Measurements from ENCODE around the gene SPRED2. TPM values are rescaled to one million over a fixed set of nuclear protein-coding genes. Genes with fewer than 3 reads are reported as not detected.

The SPRED2 gene
- total RNA-seq, 2 experiments from 2014 or later = 5.9 to 6.7 TPM

- ChIA-PET POLR2A (no interaction called here), CTCF (no interaction called here)
- DNase-seq (no peak), ATAC-seq (no peak)
- peaks cover 31% of the 10 kb centered on the region for H3K27me3 Mint-ChIP-seq
- H3K36me3 Mint-ChIP-seq (ENCODE audit: low read depth) = no peaks in the 10 kb centered on the region
- intact Hi-C loops (cut with micrococcal nuclease) = no loop called here
- H3K4me1 Mint-ChIP-seq (ENCODE audit: low read depth) = no peaks in the 10 kb centered on the region
- no peak for TF ChIP-seq CTCF (IDR thresholded peaks at IDR 0.05)
- H3K4me3 Mint-ChIP-seq = no peak overlapping the region
- no peak overlapping the region for H3K27ac Mint-ChIP-seq
- H3K9me3 Mint-ChIP-seq = no peaks in the 10 kb centered on the region
Observed at GRCh38 chr2:65456064-65456463, 23.7 kb upstream of the SPRED2 start.

- ATAC-seq (no peak), DNase-seq (no peak)
- POLR2A ChIA-PET = no interaction called here
- H3K27ac Mint-ChIP-seq = no peak overlapping the region
- intact Hi-C loops (cut with micrococcal nuclease) = no loop called here
- H3K4me1 Mint-ChIP-seq (ENCODE audit: low read depth) = no peaks in the 10 kb centered on the region
- peaks cover 28% of the 10 kb centered on the region for H3K27me3 Mint-ChIP-seq
- no peak overlapping the region for H3K4me3 Mint-ChIP-seq
- H3K36me3 Mint-ChIP-seq (ENCODE audit: low read depth) = no peaks in the 10 kb centered on the region
- CTCF ChIA-PET = interaction anchor here (0.8 kb wide), 1 partner anchor 17 kb away, joined by 3 read pairs; no protein-coding TSS in a partner anchor
- no peaks in the 10 kb centered on the region for H3K9me3 Mint-ChIP-seq
- no peak for TF ChIP-seq CTCF (IDR thresholded peaks at IDR 0.05)
Observed at GRCh38 chr2:65453916-65454315, 21.5 kb upstream of the SPRED2 start.

GRCh38 chr2:65452150-65452895, 19.9 kb upstream of the SPRED2 start:
- DNase-seq (no peak), ATAC-seq (no peak)
- H3K4me3 Mint-ChIP-seq = no peak overlapping the region
- TF ChIP-seq CTCF (IDR thresholded peaks at IDR 0.05) = no peak
- H3K36me3 Mint-ChIP-seq (ENCODE audit: low read depth) = no peaks in the 10 kb centered on the region
- H3K27ac Mint-ChIP-seq = no peak overlapping the region
- H3K9me3 Mint-ChIP-seq = no peaks in the 10 kb centered on the region
- intact Hi-C loops (cut with micrococcal nuclease) = no loop called here
- H3K27me3 Mint-ChIP-seq = peaks cover 25% of the 10 kb centered on the region
- POLR2A ChIA-PET = no interaction called here
- H3K4me1 Mint-ChIP-seq (ENCODE audit: low read depth) = no peaks in the 10 kb centered on the region
- CTCF ChIA-PET = no interaction called here

GRCh38 chr2:65450810-65451209, 18.4 kb upstream of the SPRED2 start:
- no peaks in the 10 kb centered on the region for H3K36me3 Mint-ChIP-seq (ENCODE audit: low read depth)
- no peak for DNase-seq
- ChIA-PET POLR2A (no interaction called here), CTCF (no interaction called here)
- intact Hi-C loops (cut with micrococcal nuclease) = no loop called here
- ATAC-seq = no peak
- H3K9me3 Mint-ChIP-seq = no peaks in the 10 kb centered on the region
- H3K4me3 Mint-ChIP-seq = no peak overlapping the region
- no peak for TF ChIP-seq CTCF (IDR thresholded peaks at IDR 0.05)
- H3K27me3 Mint-ChIP-seq = peaks cover 23% of the 10 kb centered on the region
- H3K27ac Mint-ChIP-seq = no peak overlapping the region
- H3K4me1 Mint-ChIP-seq (ENCODE audit: low read depth) = no peaks in the 10 kb centered on the region

- H3K27ac Mint-ChIP-seq = no peak overlapping the region
Observed at GRCh38 chr2:65450393-65450792, 18.0 kb upstream of the SPRED2 start.

More at GRCh38 chr2:65450393-65450792, 18.0 kb upstream of the SPRED2 start:
- Mint-ChIP-seq H3K27me3 (peaks cover 23% of the 10 kb centered on the region), H3K4me1 (ENCODE audit: low read depth) (no peaks in the 10 kb centered on the region), H3K36me3 (ENCODE audit: low read depth) (no peaks in the 10 kb centered on the region), H3K4me3 (no peak overlapping the region), H3K9me3 (no peaks in the 10 kb centered on the region)
- ChIA-PET CTCF (no interaction called here), POLR2A (no interaction called here)
- DNase-seq (no peak), ATAC-seq (no peak)
- intact Hi-C loops (cut with micrococcal nuclease) = no loop called here
- TF ChIP-seq CTCF (IDR thresholded peaks at IDR 0.05) = no peak

Measured in activated CD8-positive, alpha-beta T cell treated with anti-CD3 and anti-CD28 coated beads for 36 hours (primary cell).